D721Med (cell line): ENCODE data around the gene BIK.

Experiments
- DNase-seq: peaks from one replicate; pipeline ENCODE4 v3.0.0; 2011; ENCODE audit warnings: low spot score; ENCODE audit not compliant: insufficient read length
- FAIRE-seq: peaks from 2 replicates; lab custom pipeline; 2011; peaks lifted over from hg19 to GRCh38; lab: Jason Lieb, UNC
- CTCF ChIP-seq: IDR thresholded peaks from 2 replicates; pipeline ENCODE4 v1.5.1; 2012; ENCODE audit warnings: mild to moderate bottlenecking, control low read depth; ENCODE audit not compliant: insufficient read depth; ENCODE audit errors: missing control alignments

Gene BIK

GRCh38 chr22:43176090-43176489, 65.5 kb downstream of the BIK start:
- DNase-seq (no peak), FAIRE-seq (no peak)
- TF ChIP-seq CTCF, result no peak

GRCh38 chr22:43177479-43177878, 66.9 kb downstream of the BIK start:
- FAIRE-seq, result no peak
- DNase-seq, result no peak

More at GRCh38 chr22:43177479-43177878, 66.9 kb downstream of the BIK start:
- no peak for TF ChIP-seq CTCF
